Loucy (cell line): ENCODE data around the gene IGF2.
"Not testable (repeated sequence)": the region's sequence is repeated elsewhere in the genome, so short reads cannot be mapped to it uniquely, and the experiment has no call there.

Source experiments
- EZH2phosphoT487 ChIP-seq: fragments of 200-600 bp; IDR thresholded peaks from 2 replicates; pipeline ENCODE4 v1.6.1; 2018; ENCODE audit warnings: antibody characterized with exemption, mild to moderate bottlenecking, moderate library complexity, borderline replicate concordance
- TF ChIP-seq, protein P1 (sequence below): fragments of 200-600 bp; sonication (generic); conservative IDR thresholded peaks from 2 replicates; pipeline ENCODE4 v1.5.1; 2014; ENCODE audit warnings: mild to moderate bottlenecking, antibody characterized with exemption, low read length

DNA sequence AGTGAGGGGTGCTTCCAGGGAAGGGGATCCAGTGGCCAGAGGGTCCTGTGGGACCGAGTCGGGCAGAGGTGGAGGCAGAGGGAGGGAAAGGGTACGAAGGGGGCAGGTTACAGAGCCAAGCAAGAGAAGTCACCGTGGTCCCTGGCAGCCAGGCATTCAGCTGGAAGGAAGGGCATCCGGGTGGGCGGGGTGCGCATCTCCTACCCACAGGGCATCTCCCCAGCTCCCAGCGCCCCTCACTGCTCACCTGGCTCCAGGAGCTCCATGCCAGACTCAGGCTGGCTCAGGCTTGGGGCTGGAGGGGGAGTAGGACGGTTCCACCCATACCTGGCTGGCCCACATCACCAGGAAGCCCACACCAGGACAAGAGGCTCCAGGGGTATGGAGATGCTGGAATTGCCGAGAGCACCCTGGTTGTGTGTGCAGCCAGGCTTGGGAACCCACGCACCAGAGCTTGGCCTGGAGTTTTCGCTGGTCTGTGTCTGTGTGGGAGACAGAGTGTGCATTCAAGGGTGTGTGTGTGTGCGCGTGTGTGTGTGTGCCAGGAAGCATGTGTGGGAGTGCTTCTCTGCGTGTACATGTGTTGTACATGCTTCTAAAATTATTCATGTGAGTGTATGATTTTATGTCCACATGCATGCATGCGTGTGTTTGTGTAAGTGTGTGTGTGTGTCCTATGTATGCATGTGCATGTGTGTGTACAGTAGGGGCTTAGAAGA, 39.0 kb upstream of the IGF2 start:
- TF ChIP-seq, protein P1, sequence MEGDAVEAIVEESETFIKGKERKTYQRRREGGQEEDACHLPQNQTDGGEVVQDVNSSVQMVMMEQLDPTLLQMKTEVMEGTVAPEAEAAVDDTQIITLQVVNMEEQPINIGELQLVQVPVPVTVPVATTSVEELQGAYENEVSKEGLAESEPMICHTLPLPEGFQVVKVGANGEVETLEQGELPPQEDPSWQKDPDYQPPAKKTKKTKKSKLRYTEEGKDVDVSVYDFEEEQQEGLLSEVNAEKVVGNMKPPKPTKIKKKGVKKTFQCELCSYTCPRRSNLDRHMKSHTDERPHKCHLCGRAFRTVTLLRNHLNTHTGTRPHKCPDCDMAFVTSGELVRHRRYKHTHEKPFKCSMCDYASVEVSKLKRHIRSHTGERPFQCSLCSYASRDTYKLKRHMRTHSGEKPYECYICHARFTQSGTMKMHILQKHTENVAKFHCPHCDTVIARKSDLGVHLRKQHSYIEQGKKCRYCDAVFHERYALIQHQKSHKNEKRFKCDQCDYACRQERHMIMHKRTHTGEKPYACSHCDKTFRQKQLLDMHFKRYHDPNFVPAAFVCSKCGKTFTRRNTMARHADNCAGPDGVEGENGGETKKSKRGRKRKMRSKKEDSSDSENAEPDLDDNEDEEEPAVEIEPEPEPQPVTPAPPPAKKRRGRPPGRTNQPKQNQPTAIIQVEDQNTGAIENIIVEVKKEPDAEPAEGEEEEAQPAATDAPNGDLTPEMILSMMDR, result not testable (repeated sequence)
- not testable (repeated sequence) for TF ChIP-seq EZH2phosphoT487
